Measurements from ENCODE around the gene GSK3A.

Gene GSK3A

DNA sequence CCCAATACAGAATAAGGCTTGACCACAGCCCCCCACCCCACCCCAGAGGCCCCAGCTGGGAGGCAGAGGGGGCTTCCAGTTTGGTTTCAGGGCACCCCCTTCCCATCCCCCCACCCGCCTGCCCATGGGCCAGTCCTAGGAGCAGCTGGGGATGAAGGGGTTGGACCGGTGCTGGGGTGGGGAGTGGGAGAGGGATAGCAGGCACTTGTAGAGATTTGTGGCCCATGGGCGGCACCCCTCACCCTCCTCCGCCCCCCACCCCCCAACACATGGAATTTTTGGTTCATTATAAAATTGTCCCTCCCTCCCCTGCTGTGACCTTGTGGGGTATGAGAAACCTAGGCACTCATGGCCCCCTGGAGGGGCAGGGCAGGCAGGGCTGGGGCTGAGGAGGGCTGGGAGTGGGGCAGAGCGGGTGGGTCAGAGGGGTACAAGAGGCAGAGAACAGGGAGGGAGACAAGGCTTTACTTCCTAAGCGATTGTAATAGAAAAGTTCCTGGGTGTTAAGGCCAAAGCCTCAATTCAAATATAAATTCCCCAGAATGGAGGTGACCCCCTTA, 5.3 kb upstream of the GSK3A start:
- no peak for DNase-seq

DNA sequence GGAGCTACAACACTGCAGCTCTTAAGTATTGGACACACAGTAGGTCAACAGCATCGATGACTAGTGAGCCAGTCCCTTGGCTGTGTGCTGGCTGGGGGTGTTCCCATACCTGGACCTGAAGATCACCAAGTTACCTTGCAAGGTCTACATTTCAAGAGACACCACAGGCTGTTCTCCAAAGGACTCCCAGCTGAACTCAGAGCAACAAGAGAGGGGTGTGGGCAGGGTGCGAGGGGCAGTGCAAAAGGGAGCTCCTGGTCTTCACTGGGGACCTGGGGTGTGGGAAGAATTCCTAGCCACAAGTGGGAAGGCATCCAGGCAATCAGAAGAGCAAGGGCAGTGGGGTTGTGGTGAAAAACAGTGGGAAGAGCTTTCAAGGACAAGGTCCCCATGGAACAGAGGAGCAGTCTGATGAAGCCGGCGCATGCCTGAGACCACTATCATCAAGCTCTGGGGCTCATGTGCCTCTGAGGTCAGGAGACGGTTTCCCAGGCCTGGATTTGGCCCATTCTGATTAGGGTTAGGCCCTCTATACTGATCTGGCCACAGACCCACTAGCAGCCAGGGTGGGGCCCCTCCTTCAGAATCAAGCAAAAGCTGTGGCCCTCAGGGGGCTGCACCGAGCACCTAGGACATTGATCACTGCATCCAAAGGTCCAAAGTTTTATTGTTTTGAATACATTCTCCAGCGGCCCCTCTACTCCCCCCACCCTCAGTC, 4.7 kb upstream of the GSK3A start:
- DNase-seq = no peak

DNA sequence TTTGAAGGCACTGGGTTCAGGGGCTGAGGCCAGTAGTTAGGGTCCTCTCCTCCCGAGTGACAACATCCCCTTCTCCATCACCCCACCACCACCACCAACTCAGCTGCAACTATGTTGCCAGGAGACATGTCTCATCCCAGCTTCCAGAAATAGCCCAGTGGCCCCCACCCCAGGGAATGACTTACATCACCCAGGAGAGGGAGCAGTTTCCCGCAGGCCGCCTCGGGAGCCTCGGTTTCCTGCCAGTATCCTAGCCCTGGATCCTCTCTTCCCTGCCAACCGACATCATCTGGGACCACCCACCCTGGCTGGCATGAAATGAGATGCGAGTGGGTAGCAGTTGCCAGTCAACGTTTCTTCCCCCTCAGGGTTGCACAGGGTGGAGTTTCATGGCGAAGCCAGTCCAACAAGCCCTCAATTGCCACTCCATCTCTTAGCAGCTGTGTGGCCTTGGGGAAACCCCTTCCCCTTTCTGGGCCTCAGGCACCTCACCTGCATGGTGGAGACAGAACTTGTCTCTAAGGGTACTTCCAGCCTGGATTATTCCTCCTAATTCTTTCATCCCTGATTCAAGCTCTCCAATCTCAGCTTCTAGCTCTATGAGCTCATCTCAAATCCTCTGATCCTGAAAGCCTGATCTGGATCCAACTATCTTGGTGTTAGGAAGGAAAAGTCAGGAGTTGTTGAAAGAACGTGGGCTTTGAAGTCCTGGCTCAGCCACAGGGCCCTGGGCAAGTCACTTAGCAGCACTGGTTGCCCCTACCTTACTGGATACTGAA, 3.9 kb upstream of the GSK3A start:
- no peak for DNase-seq

DNA sequence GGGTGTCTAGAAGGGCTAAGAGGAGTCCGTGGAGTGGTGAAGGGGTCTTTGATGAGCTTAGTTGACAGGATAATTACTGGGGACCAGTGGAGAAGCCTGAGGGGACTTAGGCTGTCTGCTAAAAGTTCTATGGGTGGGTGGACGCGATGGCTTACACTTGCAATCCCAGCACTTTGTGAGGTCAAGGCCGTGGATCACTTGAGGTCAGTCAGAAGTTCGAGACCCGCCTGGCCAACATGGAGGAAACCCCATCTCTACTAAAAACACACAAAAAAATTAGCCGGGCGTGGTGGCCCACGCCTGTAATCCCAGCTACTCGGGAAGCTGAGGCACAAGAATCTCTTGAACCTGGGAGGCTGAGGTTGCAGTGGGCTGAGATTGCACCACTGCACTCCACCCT, 2.8 kb upstream of the GSK3A start:
- DNase-seq = no peak

DNA sequence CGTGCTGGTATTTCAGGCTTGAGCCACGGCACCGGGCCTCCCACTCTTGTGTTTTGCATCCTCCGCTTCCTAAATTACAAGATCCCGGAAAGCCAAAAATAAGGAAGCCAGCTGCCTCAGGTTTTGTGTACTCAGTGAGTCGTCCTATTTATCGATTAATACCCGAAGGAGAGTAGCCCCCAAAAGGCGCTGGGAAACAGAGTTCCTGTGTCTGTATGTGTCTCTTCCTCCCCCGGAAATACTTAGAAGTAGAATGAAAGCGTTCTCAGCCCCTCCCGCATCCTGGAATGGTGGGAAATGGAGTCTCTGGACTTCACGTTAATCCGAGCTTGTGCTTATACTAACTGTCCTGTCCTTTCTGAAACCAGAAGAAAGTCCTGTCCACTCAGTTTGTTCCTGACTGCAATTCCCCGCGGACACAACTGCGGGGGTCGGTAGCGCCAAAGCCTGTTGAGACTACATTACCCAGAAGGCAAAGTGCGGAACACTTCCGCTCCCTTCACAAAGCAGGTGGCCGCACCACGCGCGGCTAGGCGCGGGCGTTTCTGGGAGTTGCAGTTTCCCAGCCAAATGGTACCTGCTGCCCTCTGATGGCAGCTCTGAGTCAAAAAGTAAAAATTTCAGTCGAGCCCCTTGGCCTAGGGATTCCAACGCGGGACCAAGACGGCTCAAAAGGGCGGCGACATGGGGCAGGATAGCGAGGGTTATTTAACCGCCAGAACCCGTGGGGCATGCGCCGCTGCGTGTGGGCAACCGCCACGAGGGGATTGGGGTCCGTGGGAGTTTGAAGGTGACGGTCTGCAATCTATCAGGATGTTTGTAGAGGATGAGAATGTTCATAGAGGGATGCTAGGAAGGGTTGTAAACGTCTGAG, 2.2 kb upstream of the GSK3A start:
- DNase-seq = peak; percentile 95

DNA sequence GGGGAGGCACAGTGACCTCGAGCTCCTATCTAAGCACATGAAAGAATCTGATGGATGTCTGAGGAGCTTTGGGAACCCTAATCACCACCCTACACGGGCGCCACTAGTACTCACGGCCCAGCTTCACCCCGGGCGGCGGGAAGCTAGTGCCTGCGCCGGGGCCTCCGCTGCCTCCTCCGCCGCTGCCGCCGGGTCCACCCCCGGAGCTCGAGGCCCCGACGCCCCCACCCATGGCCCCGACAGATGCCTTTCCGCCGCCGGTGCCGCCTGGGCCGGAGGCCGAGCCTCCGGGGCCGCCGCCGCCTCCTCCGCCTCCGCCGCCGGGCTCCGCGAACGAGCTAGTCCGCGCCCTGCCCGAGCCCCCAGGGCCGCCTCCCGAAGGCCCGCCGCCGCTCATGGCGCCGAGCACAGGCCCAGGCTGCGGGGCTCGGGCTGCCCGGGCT, 312 bp downstream of the GSK3A start:
- DNase-seq = peak; percentile 49

DNA sequence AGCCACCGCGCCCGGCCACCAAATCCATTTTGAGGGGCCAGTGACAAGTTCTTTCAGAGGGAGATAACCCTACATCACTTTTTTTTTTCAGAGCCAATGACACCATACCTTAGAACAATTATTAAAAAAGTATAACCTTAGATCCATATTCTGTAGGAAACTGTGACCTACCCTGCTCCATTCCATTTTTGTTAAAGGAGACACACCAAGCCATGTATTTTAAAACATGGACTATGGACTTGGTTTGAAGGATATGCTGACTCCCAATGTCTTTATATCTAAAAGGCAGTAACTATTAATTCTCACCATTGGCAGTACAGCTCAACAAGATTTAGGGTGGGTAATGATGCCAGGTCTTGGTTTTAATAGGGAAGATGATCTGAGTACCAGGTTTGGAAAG, 1.1 kb downstream of the GSK3A start:
- no peak for DNase-seq

DNA sequence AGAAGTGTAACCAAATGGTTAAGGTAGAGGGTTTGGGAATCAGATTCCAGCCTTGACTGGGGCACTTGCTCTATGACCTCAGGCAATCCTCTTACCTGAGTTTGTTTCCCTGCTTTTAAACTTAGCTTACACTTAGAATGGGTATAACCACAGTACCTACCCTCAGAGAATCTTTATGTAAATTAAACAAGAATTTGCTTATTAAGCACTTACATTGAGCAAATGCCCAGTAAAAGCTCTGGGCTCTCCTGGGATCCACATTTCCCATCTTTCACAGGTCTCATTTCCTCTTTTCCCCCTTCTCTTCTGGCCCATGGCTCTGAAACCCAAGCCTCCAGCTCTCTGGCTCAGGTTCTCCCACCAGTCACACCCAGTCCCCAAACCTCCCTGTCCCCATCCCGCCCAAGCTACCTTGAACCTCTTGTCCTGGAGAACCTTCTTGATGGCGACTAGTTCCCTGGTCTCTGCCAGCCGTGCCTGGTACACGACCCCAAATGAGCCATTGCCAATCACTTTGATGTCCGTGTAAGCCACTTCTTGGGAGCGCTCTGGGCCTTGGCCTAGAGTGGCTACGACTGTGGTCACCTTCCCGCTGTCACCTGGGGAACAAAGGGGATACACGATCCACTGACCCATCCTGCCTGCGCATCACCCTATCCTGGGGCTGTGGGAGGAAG, 2.7 kb downstream of the GSK3A start:
- DNase-seq = no peak

DNA sequence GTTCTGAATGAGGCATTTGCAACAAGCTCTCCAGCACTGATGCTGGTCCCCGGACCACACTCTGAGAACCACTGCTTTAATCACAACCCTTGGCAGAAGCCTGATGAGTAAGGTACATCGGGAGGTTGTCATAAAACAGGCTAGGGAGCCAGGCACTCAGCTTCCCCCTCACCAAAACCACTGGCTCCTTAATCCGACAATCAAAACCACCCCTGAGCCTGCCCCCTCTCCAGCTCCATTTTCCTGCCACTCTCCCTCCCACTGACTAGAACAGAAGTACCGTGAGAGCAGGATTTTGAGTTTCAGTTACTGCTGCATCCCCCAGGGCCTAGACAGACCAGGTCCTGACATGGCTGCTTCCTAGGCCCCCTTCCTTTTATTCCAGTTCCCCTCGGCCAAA, 7.2 kb downstream of the GSK3A start:
- DNase-seq = no peak

DNA sequence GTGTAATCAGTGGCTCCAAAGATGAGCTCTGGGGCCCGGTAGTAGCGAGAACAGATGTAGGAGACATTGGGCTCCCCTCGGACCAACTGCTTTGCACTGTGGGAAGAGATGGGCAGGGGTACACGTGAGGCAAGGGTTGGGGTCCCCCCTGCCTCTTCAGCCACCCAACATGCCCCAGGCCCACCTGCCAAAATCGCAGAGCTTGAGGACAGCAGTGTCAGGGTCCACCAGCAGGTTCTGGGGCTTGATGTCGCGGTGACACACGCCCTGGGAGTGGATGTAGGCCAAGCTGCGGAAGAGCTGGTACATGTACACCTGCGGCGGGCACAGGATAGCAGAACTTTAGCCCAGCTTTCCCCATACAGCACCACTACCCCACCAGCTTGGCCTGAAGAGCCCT, 8.0 kb downstream of the GSK3A start:
- no peak for DNase-seq

DNA sequence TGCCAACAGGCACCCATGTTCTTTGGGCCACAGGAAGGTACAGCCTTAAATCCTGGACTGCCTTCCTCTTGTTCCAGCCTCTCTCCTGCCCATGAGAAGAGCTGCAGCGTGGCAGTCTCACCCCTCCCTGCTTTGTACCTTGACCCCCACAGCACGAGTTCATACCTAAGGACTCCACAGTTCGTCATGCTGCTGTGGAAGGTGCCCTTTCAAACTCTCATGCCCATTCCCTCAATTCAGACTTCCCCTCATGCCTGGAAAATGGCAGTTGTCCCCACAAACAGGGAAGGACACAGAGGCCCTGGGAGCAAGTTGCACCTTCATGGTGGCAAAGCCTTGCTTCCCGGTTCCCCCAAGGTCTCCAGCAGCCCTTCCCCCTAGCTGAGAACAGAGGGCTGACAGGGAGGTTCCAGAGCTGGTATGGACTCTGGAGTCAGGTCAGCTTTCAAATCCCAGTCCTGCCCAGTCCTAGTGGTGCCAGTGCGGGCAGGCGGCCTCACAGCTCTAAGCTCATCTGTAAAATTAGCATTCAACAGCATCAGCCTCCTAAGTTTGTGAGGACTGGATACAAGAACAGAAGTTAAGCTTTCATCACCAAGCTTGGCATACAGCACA, 8.6 kb downstream of the GSK3A start:
- DNase-seq = no peak

DNA sequence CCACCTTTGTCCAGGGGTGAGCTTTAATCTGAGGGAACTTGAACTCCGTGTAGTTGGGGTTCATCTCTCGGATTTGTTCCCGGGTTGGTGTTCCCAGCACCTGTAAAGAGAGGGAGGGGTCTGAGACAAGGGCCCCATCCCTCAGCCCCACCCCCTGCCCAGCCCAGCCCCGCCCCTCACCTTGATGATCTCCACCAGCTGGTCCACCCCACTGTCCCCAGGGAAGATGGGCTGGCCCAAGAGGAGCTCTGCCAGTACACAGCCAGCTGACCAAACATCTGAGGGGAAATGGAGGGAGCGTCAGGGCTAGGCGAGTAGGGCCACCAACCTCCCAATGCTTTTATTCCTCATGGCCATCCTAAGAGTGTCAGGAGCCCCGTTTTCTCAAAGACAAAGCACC, 9.3 kb downstream of the GSK3A start:
- no peak for DNase-seq

DNA sequence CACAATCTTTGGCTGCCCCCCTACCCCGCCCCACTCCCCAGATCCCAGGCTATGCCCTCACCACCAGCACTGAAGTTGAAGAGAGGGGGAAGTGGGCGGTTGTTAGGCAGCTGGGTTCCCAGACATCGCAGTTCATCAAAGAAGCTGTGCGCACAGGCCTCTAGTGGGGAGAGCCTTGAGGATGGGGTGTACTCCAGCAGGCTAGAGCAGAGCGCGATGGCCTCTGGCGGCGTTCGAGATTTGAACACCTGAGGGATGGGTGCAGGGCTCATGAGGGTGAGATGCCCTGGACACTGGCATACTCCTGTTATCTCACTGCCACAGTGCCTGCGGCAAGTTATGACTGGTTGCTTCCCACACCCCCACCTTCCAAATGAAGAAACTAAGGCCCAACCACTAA, 10.0 kb downstream of the GSK3A start:
- DNase-seq = no peak

DNA sequence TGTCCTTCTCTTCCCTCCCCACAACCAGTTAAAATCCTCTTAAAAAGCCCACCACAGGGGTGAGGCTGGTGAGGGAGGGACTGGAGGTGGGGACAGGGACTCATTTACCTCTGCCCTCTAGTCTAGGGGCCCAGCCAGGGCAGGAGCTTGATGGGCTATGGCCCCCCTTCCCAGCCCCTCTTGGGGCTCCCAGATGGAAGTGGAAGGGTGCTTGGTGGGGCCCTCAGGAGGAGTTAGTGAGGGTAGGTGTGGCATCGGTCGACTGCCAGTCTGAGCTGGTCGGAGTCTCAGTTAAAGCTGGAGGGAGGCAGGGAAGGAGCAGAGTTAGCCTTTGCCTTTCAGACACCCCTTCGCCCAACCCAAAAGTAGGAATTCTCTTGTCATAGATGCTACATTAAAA, 11.8 kb downstream of the GSK3A start:
- no peak for DNase-seq

DNA sequence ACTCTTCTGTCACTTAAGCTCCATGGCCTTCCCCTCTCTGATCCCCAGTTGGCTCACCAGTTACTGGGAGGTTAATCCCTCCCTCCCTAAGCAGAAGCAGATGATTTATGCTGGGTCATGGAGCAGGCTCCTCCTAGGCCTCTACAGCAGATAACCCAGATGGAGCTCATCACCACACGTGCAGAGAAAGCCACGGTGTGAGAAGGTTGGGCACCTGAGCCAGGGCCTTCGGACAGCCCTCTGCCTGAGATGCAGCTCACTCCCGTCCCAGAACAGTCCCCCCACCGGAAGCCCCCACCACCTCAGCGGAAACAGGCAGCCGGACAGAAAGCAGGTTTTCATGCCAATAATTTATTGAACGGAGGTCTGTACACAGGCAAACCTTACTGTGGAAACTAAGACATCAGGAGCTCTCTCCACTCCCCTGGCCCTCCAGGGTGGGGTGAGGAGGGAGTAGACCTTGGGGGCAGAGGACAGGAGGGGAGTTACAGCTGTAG, 12.5 kb downstream of the GSK3A start:
- no peak for DNase-seq

DNA sequence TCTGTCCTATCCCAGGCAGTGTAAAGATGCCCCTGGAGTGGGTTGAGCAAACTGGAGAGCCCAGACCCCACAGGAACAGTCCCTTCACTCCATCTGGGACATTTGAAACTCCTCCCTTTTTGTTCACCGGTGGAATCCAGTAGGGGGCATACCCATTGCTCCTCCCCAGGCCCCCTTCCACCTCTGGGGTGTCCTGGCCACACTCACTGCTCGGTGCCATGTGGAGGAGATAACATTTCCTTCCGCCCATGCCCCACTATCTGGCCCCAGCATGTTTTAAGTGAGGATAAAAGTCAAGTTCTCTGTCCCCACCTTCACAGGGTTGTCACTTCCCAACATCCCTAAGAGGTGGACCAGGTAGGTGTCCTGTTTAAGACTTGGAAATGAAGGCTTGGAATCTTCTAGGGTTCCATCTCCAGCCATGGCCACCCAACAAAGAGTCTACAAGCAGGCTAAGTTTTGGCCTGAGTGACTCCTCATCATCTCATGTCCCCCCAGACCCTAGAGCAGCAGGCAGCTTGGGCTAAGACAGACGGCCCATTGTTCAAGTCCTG, 13.0 kb downstream of the GSK3A start:
- no peak for DNase-seq

DNA sequence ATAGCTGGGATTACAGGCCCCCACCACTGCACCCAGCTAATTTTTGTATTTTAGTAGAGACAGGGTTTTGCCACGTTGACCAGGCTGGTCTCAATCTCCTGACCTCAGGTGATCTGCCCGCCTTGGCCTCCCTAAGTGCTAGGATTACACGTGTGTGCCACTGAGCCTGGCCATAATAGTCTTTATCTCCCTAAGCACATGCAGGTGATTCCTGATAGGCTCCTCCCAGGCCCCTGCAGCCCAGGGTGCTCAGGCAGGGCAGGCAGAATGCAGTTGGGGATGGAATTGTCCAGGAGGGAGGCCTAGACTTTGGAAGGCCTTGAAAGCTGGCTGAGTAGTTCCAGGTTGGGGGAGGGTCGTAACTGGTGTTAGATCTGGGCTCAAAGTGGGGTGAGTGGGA, 13.8 kb downstream of the GSK3A start:
- DNase-seq = no peak

DNA sequence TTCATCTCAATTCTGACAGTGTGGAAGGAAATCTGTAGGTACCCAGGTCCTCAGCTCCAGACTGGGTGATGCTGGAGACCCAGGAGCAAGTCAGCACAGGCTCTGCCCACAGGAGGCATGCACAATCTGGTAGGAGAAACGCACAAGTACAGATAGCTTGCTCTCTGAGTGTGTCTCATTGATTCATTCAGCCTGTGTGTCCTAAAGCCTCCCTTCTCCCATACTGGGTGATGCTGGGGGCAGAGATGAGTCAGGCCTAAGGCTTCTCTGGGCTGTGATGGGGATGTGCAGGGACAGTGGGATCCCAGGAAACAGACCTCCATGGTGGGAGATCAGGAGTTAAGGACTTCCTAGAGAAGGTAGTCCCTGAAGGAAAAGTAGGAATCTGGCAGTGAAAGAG, 15.5 kb downstream of the GSK3A start:
- DNase-seq = no peak

DNA sequence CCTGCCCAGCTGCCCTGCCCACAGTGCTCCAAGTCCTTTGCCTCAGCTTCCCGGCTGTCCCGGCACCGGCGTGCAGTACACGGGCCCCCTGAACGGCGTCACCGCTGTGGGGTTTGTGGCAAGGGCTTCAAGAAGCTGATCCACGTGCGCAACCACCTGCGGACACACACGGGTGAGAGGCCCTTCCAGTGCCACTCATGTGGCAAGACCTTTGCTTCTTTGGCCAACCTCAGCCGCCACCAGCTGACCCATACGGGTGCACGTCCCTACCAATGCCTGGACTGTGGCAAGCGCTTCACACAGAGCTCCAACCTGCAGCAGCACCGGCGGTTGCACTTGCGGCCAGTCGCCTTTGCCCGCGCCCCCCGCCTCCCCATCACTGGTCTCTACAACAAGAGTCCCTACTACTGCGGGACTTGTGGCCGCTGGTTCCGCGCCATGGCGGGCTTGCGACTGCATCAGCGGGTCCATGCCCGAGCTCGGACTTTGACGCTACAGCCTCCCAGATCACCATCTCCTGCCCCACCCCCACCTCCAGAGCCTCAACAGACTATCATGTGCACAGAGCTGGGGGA, 16.6 kb downstream of the GSK3A start:
- DNase-seq = no peak

DNA sequence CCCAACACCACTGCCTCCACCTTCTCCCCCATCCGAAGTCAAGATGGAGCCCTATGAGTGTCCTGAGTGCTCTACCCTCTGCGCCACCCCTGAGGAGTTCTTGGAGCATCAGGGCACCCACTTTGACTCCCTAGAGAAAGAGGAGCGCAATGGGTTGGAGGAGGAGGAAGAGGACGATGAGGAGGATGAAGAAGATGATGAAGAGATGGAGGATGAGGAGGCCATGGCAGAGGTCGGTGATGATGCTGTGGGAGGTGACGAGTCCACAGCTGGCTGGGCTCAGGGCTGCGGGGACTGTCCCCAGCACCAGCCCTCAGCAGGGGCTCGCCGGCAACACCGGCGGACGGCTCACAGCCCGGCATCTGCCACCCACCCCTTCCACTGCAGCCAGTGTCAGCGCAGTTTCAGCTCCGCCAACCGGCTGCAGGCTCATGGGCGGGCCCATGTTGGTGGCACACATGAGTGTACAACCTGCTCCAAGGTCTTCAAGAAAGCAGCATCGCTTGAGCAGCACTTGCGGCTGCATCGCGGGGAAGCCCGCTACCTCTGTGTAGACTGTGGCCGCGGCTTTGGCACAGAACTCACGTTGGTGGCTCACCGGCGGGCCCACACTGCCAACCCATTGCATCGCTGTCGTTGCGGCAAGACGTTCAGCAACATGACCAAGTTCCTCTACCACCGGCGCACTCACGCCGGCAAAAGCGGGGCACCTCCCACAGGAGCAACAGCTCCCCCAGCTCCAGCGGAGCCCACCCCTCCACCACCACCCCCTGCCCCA, 17.3 kb downstream of the GSK3A start:
- no peak for DNase-seq

DNA sequence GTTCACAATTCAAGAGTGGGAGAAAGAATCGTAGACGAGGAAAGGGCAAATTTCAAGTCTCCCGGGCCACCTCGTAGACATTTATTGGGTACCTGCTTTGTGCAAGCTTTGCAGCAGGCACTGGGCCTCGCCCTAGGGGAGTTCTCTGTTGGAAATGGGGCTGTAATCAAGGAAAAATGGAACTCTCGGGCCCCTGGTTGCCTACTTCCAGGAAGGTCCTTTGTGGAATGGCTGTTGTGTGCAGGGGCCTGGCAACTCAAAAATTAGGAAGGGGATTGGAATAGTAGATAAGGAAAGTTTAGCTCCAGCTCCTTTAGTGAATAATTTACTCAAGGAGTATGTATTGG, 21.7 kb downstream of the GSK3A start:
- no peak for DNase-seq

Data from activated CD4-positive, alpha-beta T cell treated with anti-CD3 and anti-CD28 coated beads for 48 hours (primary cell).